Measurements from ENCODE around the gene SPRR1B.

DNA sequence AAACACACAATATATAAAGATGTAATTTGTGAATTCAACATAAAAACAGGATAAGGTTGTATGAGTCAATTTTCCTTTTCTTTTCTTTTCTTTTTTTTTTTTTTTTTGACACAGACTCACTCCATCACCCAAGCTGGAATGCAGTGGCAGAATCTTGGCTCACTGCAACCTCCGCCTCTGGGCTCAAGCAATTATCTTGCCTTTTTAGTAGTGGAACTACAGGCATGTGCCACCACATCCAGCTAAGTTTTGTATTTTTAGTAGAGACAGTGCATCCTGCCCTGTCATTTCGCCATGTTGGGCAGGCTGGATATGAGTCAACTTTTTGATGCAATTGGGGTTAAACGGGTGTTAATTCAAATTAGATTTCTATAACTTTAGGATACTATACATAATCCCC is 50.7 kb downstream of the SPRR1B start:
- TF ChIP-seq, protein P1, sequence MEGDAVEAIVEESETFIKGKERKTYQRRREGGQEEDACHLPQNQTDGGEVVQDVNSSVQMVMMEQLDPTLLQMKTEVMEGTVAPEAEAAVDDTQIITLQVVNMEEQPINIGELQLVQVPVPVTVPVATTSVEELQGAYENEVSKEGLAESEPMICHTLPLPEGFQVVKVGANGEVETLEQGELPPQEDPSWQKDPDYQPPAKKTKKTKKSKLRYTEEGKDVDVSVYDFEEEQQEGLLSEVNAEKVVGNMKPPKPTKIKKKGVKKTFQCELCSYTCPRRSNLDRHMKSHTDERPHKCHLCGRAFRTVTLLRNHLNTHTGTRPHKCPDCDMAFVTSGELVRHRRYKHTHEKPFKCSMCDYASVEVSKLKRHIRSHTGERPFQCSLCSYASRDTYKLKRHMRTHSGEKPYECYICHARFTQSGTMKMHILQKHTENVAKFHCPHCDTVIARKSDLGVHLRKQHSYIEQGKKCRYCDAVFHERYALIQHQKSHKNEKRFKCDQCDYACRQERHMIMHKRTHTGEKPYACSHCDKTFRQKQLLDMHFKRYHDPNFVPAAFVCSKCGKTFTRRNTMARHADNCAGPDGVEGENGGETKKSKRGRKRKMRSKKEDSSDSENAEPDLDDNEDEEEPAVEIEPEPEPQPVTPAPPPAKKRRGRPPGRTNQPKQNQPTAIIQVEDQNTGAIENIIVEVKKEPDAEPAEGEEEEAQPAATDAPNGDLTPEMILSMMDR (IDR thresholded peaks at IDR 0.05; ENCODE audit: insufficient read depth, low read length): no peak
- TF ChIP-seq GABPA (IDR thresholded peaks at IDR 0.05; ENCODE audit: low read depth): no peak
